Vagina (tissue), 2 donors: Measurements from ENCODE around the gene ASCC2. TPM values are rescaled to one million over a fixed set of nuclear protein-coding genes. Genes with fewer than 3 reads are reported as not detected.
A peak's percentile ranks its signal among the peaks of the same experiment; 100 is the strongest.

ENCODE experiments used
- DNase-seq, 2 donors: peaks; one replicate each; pipeline ENCODE4 v3.0.0-alpha.2; 2017; ENCODE audit errors: extremely low spot score in 2 of 2
- H3K27ac ChIP-seq: fragments of 200-600 bp; sonication (generic); one replicate; pipeline ENCODE4 v1.5.1; 2019
- H3K27me3 ChIP-seq: fragments of 200-600 bp; sonication (generic); one replicate; pipeline ENCODE4 v1.5.1; 2019
- H3K36me3 ChIP-seq, 2 donors: fragments of 200-600 bp; sonication (generic); one replicate each; pipeline ENCODE4 v1.5.1; 2017 to 2019
- H3K4me1 ChIP-seq: fragments of 200-600 bp; sonication (generic); one replicate; pipeline ENCODE4 v1.5.1; 2019
- H3K4me3 ChIP-seq, 2 donors: fragments of 200-600 bp; sonication (generic); 1 replicate in 1 of 2; 2 replicates in 1 of 2; pipeline ENCODE4 v1.5.1; 2016 to 2019
- H3K9me3 ChIP-seq: fragments of 200-600 bp; sonication (generic); one replicate; pipeline ENCODE4 v1.5.1; 2019
- POLR2A ChIP-seq, 2 donors: fragments of 450-650 bp; IDR thresholded peaks; one replicate each; pipeline ENCODE4 v1.6.1; 2017; ENCODE audit warnings: antibody characterized with exemption in 2 of 2, mild to moderate bottlenecking in 2 of 2, moderate library complexity in 2 of 2
- POLR2AphosphoS5 ChIP-seq, 2 donors: sonication (generic); formaldehyde crosslinking; IDR thresholded peaks; one replicate each; pipeline ENCODE4 v1.9.0; 2017; ENCODE audit warnings: antibody characterized with exemption in 2 of 2, mild to moderate bottlenecking in 2 of 2, low read depth in 1 of 2; ENCODE audit not compliant: insufficient read depth in 1 of 2
- intact Hi-C: fragments of 100-400 bp; cut with DNase I; formaldehyde crosslinking; loops from one replicate; pipeline ENCODE4 v1.15.1; 2023
- total RNA-seq: library from RNA; depleted of rRNA; stranded (reverse); fragments of >200 nt; gene quantifications from one replicate; pipeline ENCODE4 v1.2.3, GENCODE V29; 2016
- TF ChIP-seq, protein P1 (sequence below), 3 experiments: fragments of 450-650 bp in 2 of 3; fragments of 200-600 bp in 1 of 3; sonication (generic) in 1 of 3; IDR thresholded peaks; one replicate each; pipeline ENCODE4 v1.5.1; 2017 to 2019; ENCODE audit warnings: antibody characterized with exemption in 3 of 3, mild to moderate bottlenecking in 2 of 3, moderate library complexity in 2 of 3

The ASCC2 gene
- total RNA-seq, 1 donor from 2014 or later, result 62.6 TPM

DNA sequence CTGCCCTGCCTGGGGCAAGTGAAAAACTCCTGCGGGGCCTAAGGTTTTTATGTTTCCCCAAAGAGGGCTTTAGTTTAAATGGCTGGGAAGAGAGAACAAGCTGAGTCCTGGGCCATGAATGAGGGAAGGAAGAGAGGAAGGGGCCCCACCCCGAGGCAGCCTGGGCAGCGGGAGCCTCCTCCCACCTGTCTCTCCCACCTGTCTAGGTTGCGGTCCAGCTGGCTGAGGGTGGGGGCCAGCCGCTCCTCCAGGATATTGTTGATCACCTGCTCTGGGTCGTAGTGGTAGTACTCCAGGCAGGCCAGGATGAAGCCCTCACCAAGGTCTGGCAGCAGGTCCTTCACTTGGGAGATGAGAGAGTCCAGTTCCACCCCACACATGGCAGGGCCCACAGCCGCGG is 36.3 kb downstream of the ASCC2 start:
- peaks cover 33% of the 10 kb centered on the region for H3K4me1 ChIP-seq
- no peak overlapping the region for H3K27ac ChIP-seq
- no peaks in the 10 kb centered on the region for H3K27me3 ChIP-seq
- TF ChIP-seq POLR2AphosphoS5 (IDR thresholded peaks at IDR 0.05; ENCODE audit: insufficient read depth in 1 of 2, low read depth in 1 of 2) (no peak), POLR2A (IDR thresholded peaks at IDR 0.05) (no peak)
- TF ChIP-seq, protein P1, sequence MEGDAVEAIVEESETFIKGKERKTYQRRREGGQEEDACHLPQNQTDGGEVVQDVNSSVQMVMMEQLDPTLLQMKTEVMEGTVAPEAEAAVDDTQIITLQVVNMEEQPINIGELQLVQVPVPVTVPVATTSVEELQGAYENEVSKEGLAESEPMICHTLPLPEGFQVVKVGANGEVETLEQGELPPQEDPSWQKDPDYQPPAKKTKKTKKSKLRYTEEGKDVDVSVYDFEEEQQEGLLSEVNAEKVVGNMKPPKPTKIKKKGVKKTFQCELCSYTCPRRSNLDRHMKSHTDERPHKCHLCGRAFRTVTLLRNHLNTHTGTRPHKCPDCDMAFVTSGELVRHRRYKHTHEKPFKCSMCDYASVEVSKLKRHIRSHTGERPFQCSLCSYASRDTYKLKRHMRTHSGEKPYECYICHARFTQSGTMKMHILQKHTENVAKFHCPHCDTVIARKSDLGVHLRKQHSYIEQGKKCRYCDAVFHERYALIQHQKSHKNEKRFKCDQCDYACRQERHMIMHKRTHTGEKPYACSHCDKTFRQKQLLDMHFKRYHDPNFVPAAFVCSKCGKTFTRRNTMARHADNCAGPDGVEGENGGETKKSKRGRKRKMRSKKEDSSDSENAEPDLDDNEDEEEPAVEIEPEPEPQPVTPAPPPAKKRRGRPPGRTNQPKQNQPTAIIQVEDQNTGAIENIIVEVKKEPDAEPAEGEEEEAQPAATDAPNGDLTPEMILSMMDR (IDR thresholded peaks at IDR 0.05), result no peak
- DNase-seq, result no peak
- H3K36me3 ChIP-seq, result peaks cover 0 to 69% of the 10 kb centered on the region in 2 donors
- intact Hi-C loops, result no loop called here
- no peaks in the 10 kb centered on the region for H3K9me3 ChIP-seq
- no peak overlapping the region for H3K4me3 ChIP-seq

DNA sequence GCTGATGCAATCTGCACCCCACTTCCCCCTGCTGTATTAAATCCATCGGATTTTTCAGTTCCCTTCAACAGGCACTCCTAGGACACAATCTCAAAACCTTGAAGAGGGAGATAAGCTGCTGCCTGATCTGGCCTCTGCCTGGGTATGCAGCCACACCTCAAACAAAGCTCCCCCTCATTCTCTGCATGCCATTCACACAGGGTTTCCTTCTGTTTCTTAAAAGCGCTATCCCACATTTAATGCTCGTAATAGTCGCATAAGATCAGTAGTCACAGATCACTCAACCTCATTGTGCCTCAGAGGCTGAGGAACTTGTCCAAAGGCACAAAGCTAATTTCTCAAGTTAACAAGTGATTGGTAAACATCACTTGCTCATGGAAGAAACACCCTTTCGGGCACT is 36.9 kb downstream of the ASCC2 start:
- Histone ChIP-seq H3K4me3 (no peak overlapping the region), H3K27me3 (no peaks in the 10 kb centered on the region), H3K4me1 (peaks cover 33% of the 10 kb centered on the region), H3K9me3 (no peaks in the 10 kb centered on the region), H3K27ac (peak overlapping the region; percentile 73), H3K36me3 (peaks cover 0 to 68% of the 10 kb centered on the region in 2 donors)
- no peak for TF ChIP-seq POLR2A (IDR thresholded peaks at IDR 0.05)
- no peak for TF ChIP-seq POLR2AphosphoS5 (IDR thresholded peaks at IDR 0.05; ENCODE audit: insufficient read depth in 1 of 2, low read depth in 1 of 2)
- TF ChIP-seq, protein P1 (IDR thresholded peaks at IDR 0.05), result no peak
- intact Hi-C loops, result no loop called here
- no peak for DNase-seq

DNA sequence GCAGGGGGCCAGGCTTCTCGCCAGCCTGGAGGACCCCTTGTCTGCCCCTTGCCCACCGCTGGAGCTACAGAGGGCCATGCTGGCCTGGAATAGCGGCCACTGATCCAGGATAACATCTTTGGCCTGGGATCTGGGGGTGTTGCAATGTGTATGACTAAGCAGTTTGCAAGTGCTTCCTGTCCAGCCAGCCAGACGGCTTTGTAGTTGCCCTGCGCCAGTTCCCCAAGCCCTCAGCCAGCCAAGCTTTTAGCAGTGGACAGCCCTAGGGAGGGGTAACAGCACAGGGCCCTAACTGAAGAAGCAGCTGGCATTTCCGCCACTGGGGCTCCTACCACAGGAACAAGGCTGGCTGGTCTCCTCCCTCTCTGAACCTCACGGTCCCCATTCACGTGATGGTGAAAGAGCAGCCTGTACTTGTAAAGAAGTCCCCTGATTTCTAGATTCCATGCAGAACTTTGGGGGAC is 38.8 kb downstream of the ASCC2 start:
- Histone ChIP-seq H3K27ac (peak overlapping the region; percentile 73), H3K4me1 (peaks cover 33% of the 10 kb centered on the region), H3K36me3 (peaks cover 0 to 49% of the 10 kb centered on the region in 2 donors), H3K27me3 (no peaks in the 10 kb centered on the region), H3K9me3 (no peaks in the 10 kb centered on the region), H3K4me3 (peak overlapping the region in 1 of 2 donors; percentile 0)
- DNase-seq, result peak in 1 of 2 donors; percentile 97
- intact Hi-C loops, result no loop called here
- TF ChIP-seq POLR2A (IDR thresholded peaks at IDR 0.05), result no peak
- peak; percentile 88 to 92 for TF ChIP-seq POLR2AphosphoS5 (IDR thresholded peaks at IDR 0.05; ENCODE audit: insufficient read depth in 1 of 2, low read depth in 1 of 2)
- TF ChIP-seq, protein P1 (IDR thresholded peaks at IDR 0.05), result peak in 1 of 3 experiments; percentile 26

DNA sequence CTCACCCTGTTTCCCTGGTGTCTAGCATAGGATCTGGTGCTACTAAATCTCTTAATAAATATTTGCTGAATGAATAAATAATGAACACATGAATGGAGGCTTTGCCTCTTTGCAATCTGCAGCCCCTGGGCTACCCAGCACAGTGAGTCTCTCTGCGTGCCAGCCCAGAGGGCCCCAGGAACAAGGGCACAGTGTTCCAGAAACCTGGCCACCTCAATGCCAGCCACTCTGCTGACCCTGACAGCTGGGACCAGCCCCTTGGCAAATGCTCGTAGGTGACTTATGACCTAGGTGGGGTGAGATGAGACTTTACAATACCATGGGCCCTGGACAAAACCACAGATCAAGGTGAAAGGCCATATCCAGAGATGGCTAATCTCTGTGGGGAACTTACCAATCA is 39.3 kb downstream of the ASCC2 start:
- H3K4me3 ChIP-seq, result peak overlapping the region in 1 of 2 donors; percentile 0
- H3K27ac ChIP-seq, result peak overlapping the region; percentile 73
- H3K36me3 ChIP-seq, result peaks cover 0 to 45% of the 10 kb centered on the region in 2 donors
- TF ChIP-seq POLR2A (IDR thresholded peaks at IDR 0.05), result no peak
- intact Hi-C loops, result no loop called here
- peaks cover 33% of the 10 kb centered on the region for H3K4me1 ChIP-seq
- DNase-seq, result no peak
- H3K27me3 ChIP-seq, result no peaks in the 10 kb centered on the region
- H3K9me3 ChIP-seq, result no peaks in the 10 kb centered on the region

DNA sequence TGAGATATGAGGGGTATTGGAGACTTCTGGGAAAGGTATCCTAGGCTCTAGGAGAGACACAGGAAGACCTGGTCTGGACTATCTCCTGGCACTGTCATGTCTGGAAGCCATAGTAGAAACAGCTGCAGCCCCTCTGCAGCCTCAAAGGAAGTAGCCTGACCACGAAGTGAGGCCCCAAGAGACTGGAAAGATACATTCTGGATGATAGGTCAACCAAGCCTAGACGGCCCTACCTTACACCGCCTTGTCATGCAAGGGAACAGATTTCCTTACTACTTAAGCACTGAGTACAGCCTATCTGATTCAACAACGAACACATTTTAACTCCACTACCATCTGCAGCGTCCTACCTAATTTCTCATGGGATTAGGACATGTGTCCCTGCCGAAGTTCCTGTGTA is 39.8 kb downstream of the ASCC2 start:
- no peak for DNase-seq
- H3K4me3 ChIP-seq, result no peak overlapping the region
- intact Hi-C loops, result no loop called here
- H3K4me1 ChIP-seq, result peaks cover 33% of the 10 kb centered on the region
- no peaks in the 10 kb centered on the region for H3K27me3 ChIP-seq
- H3K36me3 ChIP-seq, result peaks cover 0 to 45% of the 10 kb centered on the region in 2 donors
- H3K9me3 ChIP-seq, result no peaks in the 10 kb centered on the region
- TF ChIP-seq, protein P1 (IDR thresholded peaks at IDR 0.05), result no peak
- TF ChIP-seq POLR2AphosphoS5 (IDR thresholded peaks at IDR 0.05; ENCODE audit: insufficient read depth in 1 of 2, low read depth in 1 of 2), result no peak
- TF ChIP-seq POLR2A (IDR thresholded peaks at IDR 0.05), result no peak
- H3K27ac ChIP-seq, result peak overlapping the region; percentile 73
